ENCODE measurements around the gene PLCH1.

- no peak for TF ChIP-seq CTCF (IDR thresholded peaks at IDR 0.05)
- TF ChIP-seq POLR2A (IDR thresholded peaks at IDR 0.05): no peak
- no peak for TF ChIP-seq EP300 (IDR thresholded peaks at IDR 0.05)
Measured at GRCh38 chr3:155663467-155664212, 81.2 kb downstream of the PLCH1 start.

Measured in ovary (tissue), 3 donors.